Measurements from ENCODE around the gene THRSP.
"Not testable (repeated sequence)": the region's sequence is repeated elsewhere in the genome, so short reads cannot be mapped to it uniquely, and the experiment has no call there.

Gene THRSP

DNA sequence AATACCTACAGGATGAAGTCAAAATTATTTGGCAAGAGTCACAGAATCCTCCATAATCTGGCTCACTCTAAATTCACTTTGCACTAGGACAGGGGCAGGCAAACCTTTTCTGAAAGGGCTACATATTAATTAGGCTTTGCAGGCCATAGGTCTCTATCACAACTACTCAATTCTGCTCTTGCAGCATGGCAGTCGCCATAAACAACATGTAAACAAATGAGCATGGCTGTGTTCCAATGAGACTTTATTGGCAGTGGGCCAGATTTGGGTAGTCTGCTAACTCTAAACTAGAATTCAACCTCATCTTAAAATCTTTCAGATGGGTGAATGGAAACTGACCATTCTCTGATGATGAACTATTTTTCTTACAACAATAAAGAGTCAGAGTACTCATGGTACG, 5.8 kb downstream of the THRSP start:
- DNase-seq, result no peak

GRCh38 chr11:78070621-78071020, 7.0 kb downstream of the THRSP start:
- no peak for DNase-seq

GRCh38 chr11:78071717-78072116, 8.1 kb downstream of the THRSP start:
- DNase-seq, result no peak

DNA sequence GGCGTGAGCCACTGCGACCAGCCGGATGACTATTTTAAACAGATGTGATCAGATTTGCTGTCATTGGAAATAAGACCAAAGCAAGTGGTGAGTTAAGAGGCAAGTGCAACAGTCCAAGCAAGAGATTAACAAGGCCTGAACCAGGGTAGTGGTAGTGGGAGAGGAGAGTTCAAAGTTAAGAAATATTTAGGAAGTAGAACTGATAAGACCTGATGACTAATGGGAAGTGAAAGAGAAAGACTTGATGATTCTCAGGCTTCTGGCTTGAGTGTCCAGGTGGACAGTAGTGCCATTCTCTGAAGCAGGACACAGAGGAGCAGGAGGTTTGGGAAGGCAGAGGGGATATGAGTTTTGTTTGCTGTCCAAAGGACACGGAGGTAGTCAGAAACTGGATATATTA, 8.8 kb downstream of the THRSP start:
- DNase-seq, result no peak

DNA sequence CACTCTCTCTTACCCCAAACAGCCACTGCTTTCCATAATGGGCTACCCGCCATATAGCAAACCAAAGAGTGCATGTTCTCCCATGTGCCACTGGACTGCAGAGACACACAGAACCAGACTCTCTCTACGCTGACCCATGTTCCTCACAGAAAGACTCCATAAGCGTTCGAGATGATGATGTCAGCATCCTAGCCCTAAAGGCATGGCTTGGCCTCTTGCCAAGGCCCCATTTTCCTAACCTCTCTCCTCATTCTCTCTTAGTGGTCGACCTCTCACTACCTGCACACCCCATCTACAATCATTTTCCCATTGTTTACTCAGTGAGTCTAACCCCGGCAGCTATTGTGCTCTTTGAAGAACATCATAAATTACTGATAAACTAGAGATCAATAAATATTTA, 11.1 kb downstream of the THRSP start:
- DNase-seq, result no peak

DNA sequence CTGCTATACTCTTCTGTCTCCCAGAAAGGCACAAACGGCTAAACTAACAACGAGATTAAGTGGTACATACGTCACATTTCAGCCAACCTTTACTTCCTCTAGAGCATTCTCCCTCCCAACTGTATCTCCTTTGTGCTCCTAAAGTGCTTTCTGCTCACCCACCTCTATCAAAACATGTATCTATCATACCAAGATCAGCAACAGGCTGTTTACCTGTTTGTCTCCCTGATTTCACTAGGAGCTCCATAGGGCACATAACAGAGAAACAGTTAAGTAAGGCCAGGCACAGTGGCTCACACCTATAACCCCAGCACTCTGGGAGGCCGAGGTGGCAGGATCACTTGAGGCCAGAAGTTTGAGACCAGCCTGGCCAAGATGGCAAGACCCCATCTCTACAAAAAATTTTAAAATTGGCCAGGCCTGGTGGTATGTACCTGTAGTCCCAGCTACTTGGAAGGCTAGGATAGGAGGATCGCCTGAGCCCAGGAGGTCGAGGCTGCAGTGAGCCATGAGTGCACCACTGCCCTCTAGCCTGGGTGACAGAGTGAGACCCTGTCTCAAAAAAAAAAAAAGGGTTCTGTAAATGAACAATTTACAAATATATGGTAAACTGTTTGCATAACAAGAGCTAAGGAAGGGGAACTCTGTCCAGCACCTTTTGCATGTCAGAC, 13.2 kb downstream of the THRSP start:
- DNase-seq, result no peak

DNA sequence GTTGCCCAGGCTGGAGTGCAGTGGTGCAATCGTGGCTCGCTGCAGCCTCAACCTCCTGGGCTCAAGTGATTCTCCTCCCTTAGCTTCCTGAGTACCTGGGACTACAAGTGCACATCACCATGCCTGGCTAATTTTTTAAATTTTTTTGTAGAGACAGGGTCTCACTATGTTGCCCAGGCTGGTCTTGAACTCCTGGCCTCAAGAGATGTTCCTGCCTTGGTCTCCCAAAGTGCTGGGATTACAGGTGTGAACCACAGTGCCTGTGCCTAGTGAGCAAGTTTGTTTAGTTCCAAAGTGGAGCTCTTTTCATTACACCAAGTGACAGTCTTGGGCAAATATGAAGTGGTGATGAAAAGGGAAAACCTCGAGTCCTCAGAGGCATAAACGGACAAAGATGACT, 13.9 kb downstream of the THRSP start:
- not testable (repeated sequence) for DNase-seq

DNA sequence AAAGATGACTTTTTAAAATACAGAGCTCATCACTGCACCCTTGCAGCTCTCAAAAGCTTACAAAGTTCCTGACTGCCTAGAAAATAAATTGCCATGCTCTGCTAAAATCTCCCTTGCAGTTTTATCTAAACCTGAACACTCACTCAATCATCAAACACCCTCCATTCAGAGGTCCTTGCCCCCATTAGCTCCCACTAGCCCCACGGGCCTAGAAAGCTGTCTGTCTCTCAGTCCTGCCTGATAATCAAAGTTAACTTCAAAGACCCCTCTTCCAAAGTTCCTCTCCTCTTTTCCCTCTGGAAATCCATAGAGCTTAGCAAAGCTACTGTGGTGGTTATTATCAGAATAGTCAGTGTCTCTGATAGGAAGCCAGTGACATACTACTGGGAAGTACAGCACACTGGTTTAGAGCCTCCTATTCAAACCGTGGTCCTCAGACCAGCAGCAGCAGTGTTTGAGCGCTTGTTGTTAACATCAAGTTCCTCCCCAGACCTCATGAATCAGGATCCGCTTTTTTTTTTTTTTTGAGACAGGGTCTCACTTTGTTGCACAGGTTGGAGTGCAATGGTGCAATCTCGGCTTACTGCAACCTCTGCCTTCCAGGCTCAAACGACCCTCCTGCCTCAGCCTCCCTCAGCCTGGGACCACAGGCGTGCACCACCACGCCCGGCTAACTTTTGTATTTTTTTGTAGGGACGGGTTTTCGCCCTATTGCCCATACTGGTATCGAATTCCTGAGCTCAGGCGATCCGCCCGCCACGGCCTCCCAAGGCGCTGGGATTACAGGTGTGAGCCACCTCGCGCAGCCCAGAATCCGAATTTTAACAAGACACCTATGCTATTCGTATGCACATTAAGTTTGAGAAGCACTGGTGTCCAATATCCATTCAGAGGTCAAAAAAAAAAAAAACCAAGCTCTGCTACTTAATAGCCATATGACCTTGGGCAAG, 14.8 kb downstream of the THRSP start:
- no peak for DNase-seq

- peak; percentile 56 to 69 for DNase-seq
Measured at GRCh38 chr11:78079232-78080083, 15.8 kb downstream of the THRSP start, which contains the start of gene NDUFC2. TSS of gene NDUFC2 (minus strand) at chr11:78079862. CDS start at chr11:78079744, 118 bp downstream.

- no peak for DNase-seq
Measured at GRCh38 chr11:78080084-78080817, 16.6 kb downstream of the THRSP start.

DNA sequence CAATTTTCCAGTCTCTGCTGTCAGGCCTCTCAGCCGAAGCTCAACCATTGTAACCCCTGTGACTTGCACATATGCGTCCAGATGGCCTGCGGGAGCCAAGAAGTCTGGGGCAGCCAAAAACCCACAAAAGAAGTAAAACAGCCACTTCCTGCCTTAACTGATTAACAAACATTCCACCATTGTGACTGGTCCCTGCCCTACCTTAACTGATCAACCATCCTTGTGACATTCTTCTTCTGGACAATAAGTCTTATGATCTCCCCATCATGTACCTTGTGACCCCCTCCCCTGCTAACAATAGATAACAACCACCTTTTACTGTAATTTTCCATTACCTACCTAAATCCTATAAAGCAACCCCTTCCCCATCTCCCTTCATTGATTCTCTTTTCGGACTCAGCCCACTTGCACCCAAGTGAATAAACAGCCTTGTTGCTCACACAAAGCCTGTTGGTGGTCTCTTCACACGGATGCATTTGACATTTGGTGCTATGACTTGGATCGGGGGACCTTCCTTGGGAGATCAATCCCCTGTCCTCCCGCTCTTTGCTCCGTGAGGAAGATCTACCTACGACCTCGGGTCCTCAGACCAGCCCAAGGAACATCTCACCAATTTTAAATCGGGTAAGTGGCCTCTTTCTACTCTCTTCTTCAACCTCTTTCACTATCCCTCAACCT, 17.3 kb downstream of the THRSP start:
- DNase-seq, result peak; percentile 21 to 23

DNA sequence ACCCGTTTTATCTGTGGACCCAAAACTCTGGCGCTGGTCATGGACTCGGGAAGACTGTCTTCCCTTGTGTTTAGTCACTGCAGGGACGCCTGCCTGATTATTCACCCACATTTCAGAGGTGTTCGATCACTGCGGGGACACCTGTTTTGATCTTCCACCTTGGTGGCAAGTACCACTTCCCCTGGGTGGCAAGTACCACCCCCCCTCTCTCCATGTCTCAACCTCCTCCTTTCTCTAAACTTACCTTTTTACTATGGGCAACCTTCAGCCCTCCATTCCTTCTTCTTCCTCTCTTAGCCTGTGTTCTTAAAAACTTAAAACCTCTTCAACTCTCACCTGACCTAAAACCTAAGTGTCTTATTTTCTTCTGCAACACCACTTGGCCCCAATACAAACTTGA, 17.9 kb downstream of the THRSP start:
- DNase-seq, result no peak

DNA sequence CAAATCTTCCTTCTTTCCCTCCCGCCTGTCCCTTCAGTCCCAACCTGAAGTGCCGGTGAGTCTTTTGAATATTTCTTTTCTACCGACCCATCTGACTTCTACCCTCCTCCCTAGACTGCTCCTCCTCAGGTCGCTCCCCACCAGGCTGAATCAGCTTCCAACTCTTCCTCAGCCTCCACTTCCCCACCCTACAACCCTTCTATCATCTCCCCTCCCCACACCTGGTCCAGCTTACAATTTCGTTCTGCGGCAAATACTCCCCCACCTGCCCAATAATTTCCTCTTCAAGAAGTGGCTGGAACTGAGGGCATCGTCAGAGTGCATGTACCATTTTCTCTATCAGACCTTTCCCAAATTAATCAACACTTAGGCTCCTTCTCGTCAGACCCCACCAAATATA, 18.5 kb downstream of the THRSP start:
- no peak for DNase-seq

- no peak for DNase-seq
Measured at GRCh38 chr11:78083021-78083420, 19.4 kb downstream of the THRSP start.

- not testable (repeated sequence) for DNase-seq
Measured at GRCh38 chr11:78084506-78084905, 20.8 kb downstream of the THRSP start.

GRCh38 chr11:78085972-78086371, 22.3 kb downstream of the THRSP start:
- no peak for DNase-seq

DNA sequence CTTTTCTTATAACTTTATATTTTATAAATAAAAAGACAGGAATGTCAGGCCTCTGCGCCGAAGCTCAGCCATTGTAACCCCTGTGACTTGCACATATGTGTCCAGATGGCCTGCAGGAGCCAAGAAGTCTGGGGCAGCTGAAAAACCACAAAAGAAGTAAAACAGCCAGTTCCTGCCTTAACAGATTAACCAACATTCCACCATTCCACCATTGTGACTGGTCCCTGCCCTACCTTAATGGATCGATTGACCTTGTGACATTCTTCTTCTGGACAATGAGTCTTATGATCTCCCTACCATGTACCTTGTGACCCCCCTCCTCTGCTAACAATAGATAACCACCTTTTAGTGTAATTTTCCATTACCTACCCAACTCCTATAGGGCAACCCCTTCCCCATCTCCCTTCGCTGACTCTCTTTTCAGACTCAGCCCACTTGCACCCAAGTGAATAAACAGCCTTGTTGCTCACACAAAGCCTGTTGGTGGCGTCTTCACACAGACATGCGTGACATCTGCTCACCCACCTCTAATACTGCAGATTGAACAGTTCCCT, 22.9 kb downstream of the THRSP start:
- DNase-seq, result not testable (repeated sequence)

DNA sequence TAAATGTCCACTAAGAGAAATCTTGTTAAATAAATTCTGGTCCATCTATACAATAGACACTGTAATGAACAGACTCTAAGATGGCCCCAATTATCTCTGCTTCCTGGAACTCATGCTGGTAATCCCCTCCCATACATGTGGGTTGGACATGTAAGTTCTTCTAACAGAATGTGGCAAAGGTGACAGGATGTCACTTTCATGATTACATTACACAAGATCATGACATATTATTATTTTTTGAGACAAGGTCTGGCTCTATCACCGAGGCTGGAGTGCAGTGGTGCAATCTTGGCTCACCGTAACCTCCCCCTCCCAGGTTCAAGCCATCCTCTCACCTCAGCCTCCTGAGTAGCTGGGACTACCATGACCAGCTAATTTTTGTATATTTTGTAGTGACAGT, 30.6 kb downstream of the THRSP start:
- no peak for DNase-seq

- DNase-seq, result no peak
Measured at GRCh38 chr11:78097666-78098385, 34.2 kb downstream of the THRSP start.

GRCh38 chr11:78099666-78100065, 36.0 kb downstream of the THRSP start:
- no peak for DNase-seq

GRCh38 chr11:78100261-78100660, 36.6 kb downstream of the THRSP start:
- DNase-seq, result no peak
